ENCODE results near the gene TDRD3.

TDRD3 gene

GRCh38 chr13:60612593-60612992 is 215.6 kb downstream of the TDRD3 start:
- Histone ChIP-seq H3K4me3 (ENCODE audit: low read depth in 1 of 2, low read length in 2 of 2) (no peak overlapping the region), H3K27me3 (ENCODE audit: insufficient read depth, low read length, poor library complexity) (no peaks in the 10 kb centered on the region), H3K79me2 (ENCODE audit: insufficient read depth, low read length) (no peaks in the 10 kb centered on the region), H3K4me2 (ENCODE audit: insufficient read depth, low read length) (no peak overlapping the region), H3K27ac (ENCODE audit: low read length) (no peak overlapping the region), H4K20me1 (ENCODE audit: insufficient read depth, low read length) (no peaks in the 10 kb centered on the region), H3K36me3 (ENCODE audit: insufficient read depth, low read length) (no peaks in the 10 kb centered on the region), H3K9ac (ENCODE audit: low read depth, low read length) (no peak overlapping the region), H3K9me3 (ENCODE audit: insufficient read depth, low read length, severe bottlenecking) (no peaks in the 10 kb centered on the region), H2AFZ (ENCODE audit: low read depth, low read length) (no peak overlapping the region), H3K4me1 (ENCODE audit: insufficient read depth, low read length) (no peaks in the 10 kb centered on the region)
- TF ChIP-seq EZH2 (IDR thresholded peaks at IDR 0.05; ENCODE audit: borderline replicate concordance, low read depth, low read length, severe bottlenecking): no peak
- TF ChIP-seq, protein P1, sequence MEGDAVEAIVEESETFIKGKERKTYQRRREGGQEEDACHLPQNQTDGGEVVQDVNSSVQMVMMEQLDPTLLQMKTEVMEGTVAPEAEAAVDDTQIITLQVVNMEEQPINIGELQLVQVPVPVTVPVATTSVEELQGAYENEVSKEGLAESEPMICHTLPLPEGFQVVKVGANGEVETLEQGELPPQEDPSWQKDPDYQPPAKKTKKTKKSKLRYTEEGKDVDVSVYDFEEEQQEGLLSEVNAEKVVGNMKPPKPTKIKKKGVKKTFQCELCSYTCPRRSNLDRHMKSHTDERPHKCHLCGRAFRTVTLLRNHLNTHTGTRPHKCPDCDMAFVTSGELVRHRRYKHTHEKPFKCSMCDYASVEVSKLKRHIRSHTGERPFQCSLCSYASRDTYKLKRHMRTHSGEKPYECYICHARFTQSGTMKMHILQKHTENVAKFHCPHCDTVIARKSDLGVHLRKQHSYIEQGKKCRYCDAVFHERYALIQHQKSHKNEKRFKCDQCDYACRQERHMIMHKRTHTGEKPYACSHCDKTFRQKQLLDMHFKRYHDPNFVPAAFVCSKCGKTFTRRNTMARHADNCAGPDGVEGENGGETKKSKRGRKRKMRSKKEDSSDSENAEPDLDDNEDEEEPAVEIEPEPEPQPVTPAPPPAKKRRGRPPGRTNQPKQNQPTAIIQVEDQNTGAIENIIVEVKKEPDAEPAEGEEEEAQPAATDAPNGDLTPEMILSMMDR (IDR thresholded peaks at IDR 0.05; ENCODE audit: borderline replicate concordance, extremely low read depth, low read length, poor library complexity, severe bottlenecking): no peak
- no peak for ATAC-seq (ENCODE audit: insufficient read depth, low read depth)
- no peak for DNase-seq

DNA sequence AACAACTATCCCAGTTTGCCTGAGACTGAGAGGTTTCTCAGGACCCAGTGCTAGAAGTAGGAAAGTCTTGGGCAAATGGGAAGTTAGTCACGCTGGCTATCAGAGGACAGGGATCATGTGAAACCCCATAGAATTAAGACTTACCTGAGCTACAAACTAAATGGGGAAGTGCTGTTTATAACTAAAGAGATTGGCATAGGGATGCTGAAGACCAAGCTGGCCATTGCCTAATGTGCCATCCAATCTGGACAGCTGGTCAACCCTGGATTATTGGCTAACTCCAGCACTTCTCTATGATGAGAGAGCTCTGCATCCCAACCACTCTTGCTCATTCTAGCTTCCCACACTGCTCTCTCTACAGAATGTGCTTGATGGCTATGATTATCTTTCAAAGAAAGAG is 216.1 kb downstream of the TDRD3 start:
- TF ChIP-seq, protein P1 (IDR thresholded peaks at IDR 0.05; ENCODE audit: borderline replicate concordance, extremely low read depth, low read length, poor library complexity, severe bottlenecking): no peak
- TF ChIP-seq EZH2 (IDR thresholded peaks at IDR 0.05; ENCODE audit: borderline replicate concordance, low read depth, low read length, severe bottlenecking): no peak
- H3K27ac ChIP-seq (ENCODE audit: low read length): no peak overlapping the region
- no peak overlapping the region for H3K9ac ChIP-seq (ENCODE audit: low read depth, low read length)
- H3K4me3 ChIP-seq (ENCODE audit: low read depth in 1 of 2, low read length in 2 of 2): no peak overlapping the region
- H3K27me3 ChIP-seq (ENCODE audit: insufficient read depth, low read length, poor library complexity): no peaks in the 10 kb centered on the region
- H3K4me1 ChIP-seq (ENCODE audit: insufficient read depth, low read length): no peaks in the 10 kb centered on the region
- no peak overlapping the region for H3K4me2 ChIP-seq (ENCODE audit: insufficient read depth, low read length)
- ATAC-seq (ENCODE audit: insufficient read depth, low read depth) (no peak), DNase-seq (no peak)
- H3K9me3 ChIP-seq (ENCODE audit: insufficient read depth, low read length, severe bottlenecking): no peaks in the 10 kb centered on the region
- H2AFZ ChIP-seq (ENCODE audit: low read depth, low read length): no peak overlapping the region
- no peaks in the 10 kb centered on the region for H4K20me1 ChIP-seq (ENCODE audit: insufficient read depth, low read length)
- no peaks in the 10 kb centered on the region for H3K36me3 ChIP-seq (ENCODE audit: insufficient read depth, low read length)
- H3K79me2 ChIP-seq (ENCODE audit: insufficient read depth, low read length): no peaks in the 10 kb centered on the region

DNA sequence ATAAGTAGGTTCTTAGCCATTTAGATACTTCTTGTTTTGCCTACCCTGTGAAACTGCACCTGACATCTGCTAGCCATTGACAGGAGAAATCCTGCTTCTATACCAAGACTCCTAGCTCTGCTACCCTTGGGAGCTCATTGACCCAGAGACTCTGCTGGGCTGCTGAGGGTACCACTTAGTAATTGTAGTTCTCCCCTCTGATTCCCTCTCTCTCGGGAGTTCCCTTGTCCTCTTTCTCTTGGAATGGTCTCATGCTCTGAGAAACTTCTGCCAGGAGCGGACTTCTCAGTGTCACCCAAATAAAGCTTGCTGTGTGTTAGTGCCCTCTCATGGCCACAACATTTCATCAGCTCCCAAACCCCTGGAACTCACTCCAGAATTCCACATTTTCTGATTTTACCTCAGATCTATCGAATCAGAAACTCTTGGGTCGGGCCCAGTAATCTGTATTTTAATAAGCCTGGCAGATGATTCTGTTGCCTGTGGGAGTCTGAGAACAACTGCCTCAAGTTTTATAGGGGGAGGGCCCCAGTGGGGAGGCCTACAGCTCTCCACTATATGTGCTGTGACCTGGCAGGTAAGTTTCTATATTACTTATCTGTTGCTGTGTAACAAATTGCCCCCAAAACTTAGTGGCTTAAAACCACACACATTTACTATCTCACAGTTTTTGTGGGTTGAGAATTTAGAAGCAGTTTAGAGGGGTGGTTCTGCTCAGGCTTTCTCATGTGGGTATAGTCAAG is 221.1 kb downstream of the TDRD3 start:
- no peaks in the 10 kb centered on the region for H3K27me3 ChIP-seq (ENCODE audit: insufficient read depth, low read length, poor library complexity)
- H3K27ac ChIP-seq (ENCODE audit: low read length): no peak overlapping the region
- no peaks in the 10 kb centered on the region for H3K4me1 ChIP-seq (ENCODE audit: insufficient read depth, low read length)
- H3K4me3 ChIP-seq (ENCODE audit: low read depth in 1 of 2, low read length in 2 of 2): no peak overlapping the region
- no peaks in the 10 kb centered on the region for H3K9me3 ChIP-seq (ENCODE audit: insufficient read depth, low read length, severe bottlenecking)
- TF ChIP-seq, protein P1 (IDR thresholded peaks at IDR 0.05; ENCODE audit: borderline replicate concordance, extremely low read depth, low read length, poor library complexity, severe bottlenecking): no peak
- no peak for TF ChIP-seq EZH2 (IDR thresholded peaks at IDR 0.05; ENCODE audit: borderline replicate concordance, low read depth, low read length, severe bottlenecking)
- no peak overlapping the region for H3K4me2 ChIP-seq (ENCODE audit: insufficient read depth, low read length)
- H4K20me1 ChIP-seq (ENCODE audit: insufficient read depth, low read length): no peaks in the 10 kb centered on the region
- DNase-seq: no peak
- no peaks in the 10 kb centered on the region for H3K36me3 ChIP-seq (ENCODE audit: insufficient read depth, low read length)
- ATAC-seq (ENCODE audit: insufficient read depth, low read depth): no peak
- H2AFZ ChIP-seq (ENCODE audit: low read depth, low read length): no peak overlapping the region
- no peak overlapping the region for H3K9ac ChIP-seq (ENCODE audit: low read depth, low read length)
- no peaks in the 10 kb centered on the region for H3K79me2 ChIP-seq (ENCODE audit: insufficient read depth, low read length)

All from DND-41 (cell line).